KOPT-K1 (cell line): ENCODE data around the gene NRARP.

Experiments used
- H3K27ac ChIP-seq: fragments of 200-600 bp; sonication (generic); 2 replicates; pipeline ENCODE4 v1.5.1; 2016; ENCODE audit warnings: antibody characterized with exemption, mild to moderate bottlenecking, low read depth, low read length; ENCODE audit not compliant: poor library complexity, severe bottlenecking
- H3K36me3 ChIP-seq: fragments of 200-600 bp; sonication (generic); 2 replicates; pipeline ENCODE4 v1.5.1; 2017; ENCODE audit warnings: antibody characterized with exemption, mild to moderate bottlenecking, low read length, moderate library complexity; ENCODE audit not compliant: insufficient read depth
- H3K9me3 ChIP-seq: fragments of 200-600 bp; sonication (generic); 2 replicates; pipeline ENCODE4 v1.5.1; 2017; ENCODE audit warnings: antibody characterized with exemption, low read length, mild to moderate bottlenecking; ENCODE audit not compliant: insufficient read depth, poor library complexity, severe bottlenecking

NRARP gene

DNA sequence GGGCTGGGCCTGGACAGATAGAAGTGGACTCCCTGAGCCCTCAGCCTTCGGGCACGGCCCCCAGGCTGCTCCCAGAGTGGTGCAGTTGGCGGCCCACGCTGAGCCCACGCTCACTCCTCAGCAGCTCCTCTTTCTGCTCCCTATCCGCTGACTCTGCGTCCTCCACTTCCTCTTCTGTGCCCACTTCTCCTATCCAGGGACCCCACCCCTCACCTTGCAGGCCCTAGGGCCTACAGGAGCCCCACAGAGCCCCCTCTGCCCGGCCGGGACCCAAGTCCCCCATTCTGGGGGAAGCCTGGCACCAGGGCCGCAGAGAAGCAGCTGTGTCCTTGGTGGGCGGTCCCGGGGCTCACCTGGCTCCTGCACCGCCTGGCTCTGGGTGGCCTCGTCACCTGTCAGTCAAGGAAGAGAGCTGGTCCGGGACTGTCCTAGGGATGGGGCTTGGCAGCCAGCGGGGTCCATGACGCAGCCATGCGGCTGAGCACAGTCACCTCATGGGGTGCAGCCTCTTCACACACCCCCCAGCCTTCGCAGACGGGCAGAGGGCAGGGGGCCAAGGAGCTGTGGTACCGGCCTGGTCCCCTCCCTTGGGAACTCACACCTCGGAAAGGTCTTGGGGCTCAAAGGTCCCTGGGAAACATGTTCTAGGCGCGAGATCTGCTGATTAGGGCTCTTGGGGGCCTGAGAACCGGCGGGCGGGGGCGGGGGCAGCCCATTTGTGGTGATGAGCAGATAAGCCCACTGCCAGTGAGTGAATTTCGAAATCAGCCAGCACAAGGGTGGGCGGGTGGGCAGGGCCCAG lies 5.4 kb upstream of the NRARP start:
- no peak overlapping the region for H3K27ac ChIP-seq
- no peaks in the 10 kb centered on the region for H3K36me3 ChIP-seq
- no peaks in the 10 kb centered on the region for H3K9me3 ChIP-seq

DNA sequence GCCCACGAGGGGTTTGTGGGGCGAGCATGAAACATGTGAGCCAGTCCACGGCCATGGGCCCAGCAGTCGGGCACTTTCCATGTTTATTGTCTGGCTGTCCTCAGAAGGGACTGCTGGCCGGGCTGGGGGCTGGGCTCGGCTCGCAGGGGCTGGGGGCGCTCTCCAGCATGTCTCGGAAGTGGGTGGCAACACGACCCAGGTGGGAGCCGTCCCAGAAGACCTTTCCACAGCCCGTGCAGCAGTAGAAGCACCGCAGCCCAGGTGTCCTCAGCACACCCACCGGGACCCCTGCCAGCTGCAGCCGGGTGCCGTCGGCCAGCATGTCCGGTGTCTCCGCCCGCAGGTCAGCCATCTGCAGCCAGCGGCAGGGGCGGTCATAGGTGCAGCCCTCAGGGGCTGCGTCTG lies 4.8 kb upstream of the NRARP start:
- no peak overlapping the region for H3K27ac ChIP-seq
- H3K36me3 ChIP-seq = no peaks in the 10 kb centered on the region
- no peaks in the 10 kb centered on the region for H3K9me3 ChIP-seq

DNA sequence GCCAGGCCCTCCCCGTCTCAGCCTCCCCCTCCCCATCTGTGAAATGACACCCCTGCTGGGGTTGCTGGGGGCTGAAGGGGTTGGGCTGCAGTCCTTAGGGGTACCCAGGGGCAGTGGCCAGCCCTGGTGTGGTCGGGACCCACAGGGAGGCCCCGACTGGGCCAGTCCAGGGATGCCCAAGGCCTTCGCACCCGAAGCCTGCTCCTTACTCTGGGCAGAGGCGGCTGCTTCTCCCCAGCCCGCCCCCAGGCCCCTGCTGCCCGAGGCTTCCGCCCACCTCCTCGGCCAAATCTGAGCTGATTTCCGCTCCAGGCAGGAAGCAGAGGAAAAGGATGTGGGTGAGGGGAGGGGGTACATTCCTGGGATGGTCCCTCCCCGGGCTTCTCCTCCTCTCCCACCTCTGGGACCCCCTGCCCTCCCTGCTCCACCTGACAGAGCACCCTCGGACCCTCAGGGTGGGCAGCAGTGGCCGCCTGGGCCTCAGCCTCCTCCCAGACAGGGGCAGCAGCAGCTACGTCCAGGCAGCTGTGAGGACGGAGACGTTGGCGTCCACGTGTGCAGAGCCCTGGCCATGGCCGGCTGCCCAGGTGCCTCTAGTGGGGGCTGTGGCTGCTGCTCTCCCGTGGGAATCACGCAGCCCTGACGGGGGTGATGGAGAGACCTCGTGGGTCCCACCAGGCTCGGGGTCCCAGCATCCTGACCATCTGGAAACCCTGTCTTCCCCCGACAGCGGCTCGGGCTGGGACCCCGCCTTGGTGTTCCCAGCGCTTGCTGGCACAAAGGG lies 4.2 kb upstream of the NRARP start:
- Histone ChIP-seq H3K9me3 (no peaks in the 10 kb centered on the region), H3K36me3 (no peaks in the 10 kb centered on the region), H3K27ac (no peak overlapping the region)

DNA sequence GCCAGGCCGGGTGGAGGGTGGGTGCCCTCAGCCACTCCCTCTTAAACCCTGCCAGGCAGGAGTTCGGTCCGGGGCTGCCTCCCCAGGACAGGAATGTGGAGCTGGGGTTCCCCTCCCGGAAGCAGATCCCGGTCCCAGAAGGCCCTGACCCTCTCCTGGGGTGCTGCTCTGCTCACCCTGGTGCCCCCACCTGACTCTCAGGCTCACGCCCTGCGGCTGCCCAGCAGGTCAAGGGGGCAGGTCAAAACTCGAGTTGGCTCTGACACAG lies 3.7 kb upstream of the NRARP start:
- Histone ChIP-seq H3K27ac (no peak overlapping the region), H3K36me3 (no peaks in the 10 kb centered on the region), H3K9me3 (no peaks in the 10 kb centered on the region)

DNA sequence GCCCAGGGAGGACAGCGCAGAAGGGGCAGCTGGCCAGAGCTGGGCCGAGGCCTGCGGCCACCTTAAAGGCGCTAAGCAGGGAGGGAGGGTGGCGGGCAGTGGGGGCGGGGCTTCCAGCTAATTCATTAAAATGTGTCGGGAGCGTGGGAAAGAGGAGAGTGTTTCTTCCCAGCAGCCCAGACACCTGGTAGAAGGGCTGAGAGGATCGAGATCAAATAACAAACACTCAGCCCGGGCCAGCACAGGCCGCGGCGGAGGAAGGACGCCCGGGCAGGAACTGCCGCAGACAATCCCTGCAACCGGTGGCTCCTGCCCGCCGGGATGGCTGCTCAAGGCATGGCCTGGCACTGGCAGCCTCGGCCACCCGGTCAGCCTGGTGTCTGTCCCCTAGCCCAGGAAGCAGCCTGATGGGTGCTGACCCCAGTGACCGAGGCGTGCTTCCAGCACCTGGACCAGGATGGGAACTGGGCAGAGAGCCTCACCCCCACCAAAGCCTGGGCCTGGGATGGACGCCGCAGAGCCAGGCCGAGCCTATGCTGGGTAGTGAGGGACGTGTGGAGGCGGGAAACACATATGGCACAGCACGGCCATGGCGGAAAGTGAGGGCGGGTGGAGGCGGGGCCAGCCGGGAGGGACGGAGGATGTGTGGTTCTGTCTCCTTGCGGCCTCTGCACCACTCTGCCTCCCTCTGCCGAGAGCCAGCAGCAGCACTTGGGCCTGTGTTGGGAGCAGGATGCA lies 3.2 kb upstream of the NRARP start:
- H3K9me3 ChIP-seq = no peaks in the 10 kb centered on the region
- H3K27ac ChIP-seq = no peak overlapping the region
- H3K36me3 ChIP-seq = no peaks in the 10 kb centered on the region

- Histone ChIP-seq H3K36me3 (no peaks in the 10 kb centered on the region), H3K9me3 (no peaks in the 10 kb centered on the region), H3K27ac (no peak overlapping the region)
These were observed 2.5 kb upstream of the NRARP start for GRCh38 chr9:137304383-137305059.

GRCh38 chr9:137303893-137304382 lies 1.9 kb upstream of the NRARP start:
- Histone ChIP-seq H3K27ac (no peak overlapping the region), H3K9me3 (no peaks in the 10 kb centered on the region), H3K36me3 (no peaks in the 10 kb centered on the region)

DNA sequence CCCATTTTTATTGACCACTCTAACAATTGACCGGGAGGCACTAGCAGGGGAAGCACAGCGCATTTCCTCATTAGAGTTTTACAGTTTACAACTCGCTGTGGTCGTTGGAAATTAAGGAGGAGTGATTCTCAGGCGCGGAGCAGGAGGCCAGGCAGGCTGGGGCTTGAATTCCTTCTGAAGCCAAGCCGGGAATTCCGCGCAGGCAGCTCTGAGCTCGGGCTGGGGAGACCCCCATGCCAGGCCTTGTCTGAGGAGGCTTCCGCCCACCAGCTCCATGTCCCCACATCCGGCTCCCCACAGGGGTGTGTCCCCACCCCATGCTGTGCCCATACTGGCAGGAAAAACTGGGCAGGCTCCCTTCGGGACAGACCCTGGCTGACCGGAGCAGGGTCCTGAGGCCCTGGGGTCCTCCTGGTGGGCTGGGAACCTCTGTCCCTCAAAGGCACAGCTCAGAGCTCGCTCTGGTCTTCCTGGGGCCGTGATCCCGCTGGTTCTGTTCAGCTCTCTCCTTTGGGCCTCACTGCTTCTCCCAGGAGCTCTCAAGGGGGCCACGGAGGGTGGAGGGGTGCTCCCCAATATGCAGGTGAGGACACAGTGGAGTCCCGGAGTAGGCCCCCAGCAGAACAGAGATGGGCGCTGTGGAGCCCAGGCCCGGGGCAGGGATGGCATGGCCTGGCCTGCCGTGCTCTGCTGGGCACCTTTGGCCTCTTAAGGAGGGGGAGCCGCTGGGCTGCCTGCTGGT lies 1.3 kb upstream of the NRARP start:
- H3K9me3 ChIP-seq = no peaks in the 10 kb centered on the region
- H3K36me3 ChIP-seq = no peaks in the 10 kb centered on the region
- H3K27ac ChIP-seq = no peak overlapping the region

GRCh38 chr9:137302449-137303150 lies 529 bp upstream of the NRARP start:
- no peak overlapping the region for H3K27ac ChIP-seq
- H3K9me3 ChIP-seq = no peaks in the 10 kb centered on the region
- H3K36me3 ChIP-seq = no peaks in the 10 kb centered on the region

DNA sequence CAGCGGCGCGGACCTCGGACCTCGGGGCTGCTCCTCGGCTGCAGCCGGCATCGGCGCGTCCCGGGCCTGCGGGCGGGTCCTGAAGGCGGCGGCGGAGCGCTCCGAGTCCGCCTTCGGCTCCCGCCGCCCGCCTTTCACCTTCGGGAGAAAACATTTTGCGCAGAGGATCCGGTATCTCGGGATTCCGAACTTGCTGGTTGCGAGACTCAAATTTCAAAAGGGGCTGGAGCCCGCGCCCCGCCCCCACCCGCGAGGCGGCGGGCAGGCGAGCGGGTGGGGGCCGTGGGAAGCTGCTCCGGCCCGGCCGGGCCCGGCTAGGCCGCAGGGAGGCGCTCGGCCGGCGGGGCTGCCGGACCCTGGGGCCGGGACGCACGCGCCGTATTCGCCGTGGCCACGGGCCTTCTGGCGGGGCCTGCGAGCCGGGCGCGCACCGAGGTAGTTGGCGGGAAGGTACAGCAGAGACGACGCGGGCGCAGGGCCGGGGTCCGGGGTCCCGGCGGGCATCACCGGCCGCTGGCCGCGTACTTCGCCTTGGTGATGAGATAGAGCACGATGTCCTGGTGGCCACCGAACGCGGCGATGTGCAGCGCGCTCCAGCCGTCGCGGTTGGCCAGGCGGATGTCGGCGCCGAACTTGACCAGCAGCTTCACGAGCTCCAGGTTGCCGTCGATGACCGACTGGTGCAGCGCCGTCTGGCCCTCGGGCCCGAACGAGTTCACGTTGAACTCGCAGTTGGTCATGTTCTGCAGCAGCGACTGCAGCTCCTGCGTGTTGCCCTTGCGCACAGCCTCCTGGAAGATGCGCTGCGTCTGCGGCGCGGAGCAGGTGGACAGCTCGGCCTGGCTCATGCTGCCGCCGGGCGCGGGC lies 757 bp downstream of the NRARP start:
- H3K9me3 ChIP-seq = no peaks in the 10 kb centered on the region
- no peak overlapping the region for H3K27ac ChIP-seq
- H3K36me3 ChIP-seq = no peaks in the 10 kb centered on the region

GRCh38 chr9:137300567-137301080 lies 1.4 kb downstream of the NRARP start:
- H3K27ac ChIP-seq = no peak overlapping the region
- H3K36me3 ChIP-seq = no peaks in the 10 kb centered on the region
- no peaks in the 10 kb centered on the region for H3K9me3 ChIP-seq

- H3K27ac ChIP-seq = no peak overlapping the region
- H3K9me3 ChIP-seq = no peaks in the 10 kb centered on the region
- no peaks in the 10 kb centered on the region for H3K36me3 ChIP-seq
These were observed 2.1 kb downstream of the NRARP start for GRCh38 chr9:137299938-137300337.

- H3K36me3 ChIP-seq = no peaks in the 10 kb centered on the region
- peaks cover 5% of the 10 kb centered on the region for H3K9me3 ChIP-seq
- H3K27ac ChIP-seq = no peak overlapping the region
These were observed 2.9 kb downstream of the NRARP start for GRCh38 chr9:137299203-137299565.
